Stimulated activated CD8-positive, alpha-beta memory T cell treated with anti-CD3 and anti-CD28 coated beads, Interleukin-7, amount 100 ng/mL, for 1 hour (primary cell): ENCODE results near the gene ZNF540.
A peak's percentile ranks its signal among the peaks of the same experiment; 100 is the strongest.
"Not testable (repeated sequence)": the region's sequence is repeated elsewhere in the genome, so short reads cannot be mapped to it uniquely, and the experiment has no call there.

Experiments used
- DNase-seq, 2 donors: peaks; one replicate each; pipeline ENCODE4 v3.0.0-alpha.2; 2020; ENCODE audit warnings: low read depth in 2 of 2

ZNF540 gene

DNA sequence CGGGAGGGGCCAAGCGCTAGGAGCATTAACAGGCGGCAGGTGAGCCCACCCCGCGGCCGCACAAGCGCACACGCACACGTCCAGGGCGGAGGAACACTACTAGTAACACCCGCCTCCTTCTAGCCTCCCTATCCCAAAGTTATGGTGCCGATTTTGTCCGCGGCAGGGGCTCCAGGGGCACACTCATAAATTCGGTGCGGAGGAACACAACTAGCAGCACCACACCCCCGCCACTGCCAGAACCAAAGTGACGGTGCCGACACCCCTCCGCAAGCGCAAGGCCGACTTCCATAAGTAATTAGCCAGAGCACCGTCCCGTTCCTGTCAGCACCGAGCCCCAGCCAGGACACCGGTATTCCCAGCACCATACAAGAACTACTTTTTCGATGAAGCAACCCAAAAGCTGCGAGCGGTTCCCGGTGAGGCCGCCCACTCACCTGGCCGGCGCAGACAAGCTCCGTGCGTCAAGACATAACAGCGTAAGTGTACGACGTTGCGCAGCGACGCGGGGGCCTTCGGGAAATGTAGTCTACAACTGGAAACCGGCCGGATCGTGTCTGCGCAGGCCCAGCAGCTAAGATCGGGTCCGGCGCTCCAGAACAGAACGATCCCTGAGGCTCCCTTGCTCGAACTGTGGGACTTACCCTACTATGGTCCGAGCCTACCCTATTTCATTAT lies at the start of gene ZNF540, which contains the start of gene ZNF571:
ZNF540 (plus strand) TSS at position 573 of the 678 bp plus-strand sequence. CDS start 3,572 bp downstream, outside the sequence.
ZNF571 (minus strand) TSS at position 489 of the 678 bp plus-strand sequence. CDS start 8,116 bp downstream, outside the sequence.
- DNase-seq: peak; percentile 81 to 83

DNA sequence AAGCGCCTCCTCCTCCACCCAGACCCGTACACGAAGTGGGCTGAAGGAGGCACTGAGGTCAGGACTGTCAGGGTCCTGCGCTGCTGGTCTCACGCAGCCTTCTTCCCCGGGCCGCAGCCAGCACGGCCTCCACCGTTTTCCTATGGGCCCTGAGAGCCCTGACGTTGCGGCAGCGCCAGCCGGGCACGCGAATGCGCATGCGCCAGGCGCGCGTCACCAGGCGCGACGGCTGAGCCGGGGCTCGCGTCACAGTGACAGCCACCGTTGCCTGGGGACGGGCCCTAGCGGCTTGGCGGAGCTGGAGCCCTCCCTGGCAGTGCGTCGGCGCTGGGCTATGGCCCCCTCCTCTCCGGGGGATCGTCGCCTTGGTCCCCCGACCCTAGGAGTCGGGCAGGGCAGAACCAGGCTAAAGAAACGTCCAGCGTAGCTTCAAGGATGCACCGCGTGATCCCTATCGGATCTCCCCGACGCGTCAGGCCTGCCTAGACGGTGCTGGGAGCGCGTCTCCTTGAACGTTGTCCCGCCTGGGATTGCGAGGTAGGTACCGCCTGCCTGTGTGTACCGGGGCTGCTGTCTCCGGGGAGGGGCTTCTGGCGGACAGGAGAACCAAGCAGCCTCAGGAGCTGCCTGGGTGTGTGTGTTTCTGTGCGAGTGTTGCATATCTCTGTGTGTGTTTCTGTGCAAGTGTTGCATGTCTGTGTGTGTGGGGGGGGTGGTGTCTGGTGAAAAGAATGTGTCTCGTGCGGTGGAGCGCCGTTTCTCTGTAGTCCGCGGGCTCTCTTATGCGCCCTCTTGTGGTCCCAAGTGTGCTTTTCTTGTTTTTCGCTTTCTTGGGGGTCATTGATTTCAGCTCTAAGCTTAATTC lies 43.3 kb upstream of the ZNF540 start:
- DNase-seq: no peak

DNA sequence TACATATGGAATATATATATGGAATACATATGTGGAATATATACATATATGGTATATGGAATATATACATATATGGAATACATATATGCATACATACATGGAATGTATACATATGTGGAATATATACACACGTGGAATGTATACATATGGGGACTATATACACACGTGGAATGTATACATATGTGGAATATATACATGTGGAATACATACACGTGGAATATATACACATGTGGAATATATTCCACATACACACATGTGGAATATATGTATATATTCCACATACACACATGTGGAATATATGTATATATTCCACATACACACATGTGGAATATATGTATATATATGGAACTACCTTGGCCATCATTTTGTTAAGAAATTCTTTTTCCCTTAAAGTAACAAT lies 31.2 kb upstream of the ZNF540 start:
- DNase-seq: no peak

DNA sequence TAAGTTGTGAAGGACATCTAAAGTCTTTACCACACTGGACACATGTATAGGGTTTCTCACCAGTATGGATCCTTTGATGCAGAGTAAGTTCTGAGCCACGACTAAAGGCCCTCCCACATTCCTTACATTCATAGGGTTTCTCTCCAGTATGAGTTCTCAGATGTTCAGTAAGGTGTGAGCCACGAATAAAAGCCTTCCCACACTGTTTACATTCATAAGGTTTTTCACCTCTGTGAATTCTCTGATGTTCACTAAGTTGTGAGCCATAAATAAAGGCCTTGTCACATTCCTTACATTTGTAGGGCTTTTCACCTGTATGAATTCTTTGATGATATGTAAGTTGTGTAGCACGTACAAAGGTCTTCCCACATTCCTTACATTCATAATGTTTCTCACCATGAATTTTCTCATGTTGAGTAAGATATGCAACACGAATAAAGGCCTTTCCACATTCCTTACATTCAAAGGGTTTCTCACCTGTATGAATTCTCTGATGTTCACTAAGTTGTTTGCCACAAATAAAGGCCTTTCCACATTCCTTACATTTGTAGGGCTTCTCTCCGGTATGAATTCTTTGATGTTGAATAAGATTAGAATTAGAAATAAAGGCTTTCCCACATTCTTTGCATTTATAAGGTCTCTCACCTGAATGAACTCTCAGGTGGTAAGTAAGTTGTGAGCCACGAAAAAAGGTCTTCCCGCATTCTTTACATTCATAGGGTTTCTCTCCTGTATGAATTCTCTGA lies 29.9 kb upstream of the ZNF540 start:
- DNase-seq: no peak

DNA sequence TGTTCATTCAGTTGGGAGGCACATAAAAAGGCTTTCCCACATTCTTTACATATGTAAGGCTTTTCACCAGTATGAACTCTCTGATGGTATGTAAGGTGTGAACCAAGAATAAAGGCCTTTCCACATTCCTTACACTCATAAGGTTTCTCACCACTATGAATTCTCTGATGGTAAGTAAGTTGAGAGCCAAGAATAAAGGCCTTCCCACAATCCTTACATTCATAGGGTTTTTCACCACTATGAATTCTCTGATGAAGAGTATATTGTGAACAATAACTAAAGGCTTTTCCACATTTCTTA lies 29.4 kb upstream of the ZNF540 start:
- DNase-seq: no peak

DNA sequence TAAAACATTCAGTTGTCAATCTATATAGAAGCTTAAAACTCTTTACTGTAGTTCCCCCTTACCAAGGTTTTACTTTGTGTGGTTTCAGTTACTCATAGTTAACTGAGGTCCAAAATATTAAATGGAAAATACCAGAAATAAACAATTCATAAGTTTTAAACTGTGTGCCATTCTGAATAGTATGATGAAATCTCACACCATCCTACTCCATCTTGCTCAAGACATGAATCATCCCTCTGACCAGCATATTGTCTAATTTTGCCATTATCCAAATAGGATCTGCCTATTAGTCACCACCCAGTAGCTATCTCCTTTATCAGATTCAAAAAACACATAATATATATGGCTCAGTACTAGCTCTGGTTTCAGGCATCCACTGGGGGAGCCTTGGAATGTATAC lies 22.5 kb upstream of the ZNF540 start:
- no peak for DNase-seq

DNA sequence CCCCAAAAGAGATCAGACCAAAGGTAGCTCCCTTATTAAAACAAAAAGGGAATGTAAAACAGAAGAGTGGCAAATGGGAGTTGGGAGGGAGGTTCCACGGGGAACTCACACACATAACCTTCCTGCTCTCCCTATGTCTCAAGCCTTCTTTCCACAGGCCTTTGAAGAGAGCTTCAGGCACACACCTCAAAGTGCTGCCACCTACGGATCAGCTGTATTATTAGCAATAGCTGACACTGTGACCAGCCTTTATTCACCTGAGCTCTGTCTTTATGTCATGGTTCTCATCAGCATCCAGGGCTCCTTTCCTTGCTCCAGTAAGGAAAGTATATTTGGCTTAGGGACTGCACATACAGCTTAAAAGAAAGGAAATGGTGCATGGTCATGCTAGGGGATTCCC lies 11.3 kb upstream of the ZNF540 start:
- no peak for DNase-seq

DNA sequence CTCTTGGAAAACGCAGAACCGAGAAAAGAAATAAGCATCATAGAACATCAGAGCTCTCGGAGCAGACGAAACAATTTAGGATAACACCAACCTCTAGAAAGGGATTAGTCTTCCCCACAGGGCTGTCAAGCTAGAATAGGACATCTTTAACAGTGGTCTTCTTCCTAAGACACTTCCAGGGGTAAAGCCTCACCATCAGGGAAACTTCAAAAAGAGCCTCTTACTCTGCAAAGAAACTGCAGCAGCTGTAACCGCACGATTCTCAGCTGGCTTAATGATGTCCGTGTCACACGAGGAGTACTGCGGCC lies 726 bp upstream of the ZNF540 start:
- DNase-seq: no peak

DNA sequence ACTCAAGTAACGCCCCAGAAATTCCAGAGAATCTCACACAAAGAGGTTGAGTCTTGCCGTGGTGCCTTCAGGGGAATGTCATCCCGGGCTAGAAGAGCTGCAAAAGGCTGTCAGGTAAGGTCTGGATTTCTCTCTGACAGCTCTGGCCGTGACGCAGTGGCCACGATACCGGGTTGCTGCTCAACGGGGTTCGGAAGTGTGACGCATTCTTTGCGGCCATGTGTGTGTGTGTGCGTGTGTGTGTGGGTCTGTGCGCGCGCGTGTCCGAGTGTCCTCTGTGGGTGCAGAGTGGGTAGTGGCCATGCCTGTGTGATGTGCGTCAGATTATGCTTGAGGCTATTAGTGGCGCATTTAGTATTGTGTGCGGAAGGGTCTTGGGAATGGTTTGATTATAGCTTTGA lies 306 bp downstream of the ZNF540 start:
- peak; percentile 13 to 31 for DNase-seq

DNA sequence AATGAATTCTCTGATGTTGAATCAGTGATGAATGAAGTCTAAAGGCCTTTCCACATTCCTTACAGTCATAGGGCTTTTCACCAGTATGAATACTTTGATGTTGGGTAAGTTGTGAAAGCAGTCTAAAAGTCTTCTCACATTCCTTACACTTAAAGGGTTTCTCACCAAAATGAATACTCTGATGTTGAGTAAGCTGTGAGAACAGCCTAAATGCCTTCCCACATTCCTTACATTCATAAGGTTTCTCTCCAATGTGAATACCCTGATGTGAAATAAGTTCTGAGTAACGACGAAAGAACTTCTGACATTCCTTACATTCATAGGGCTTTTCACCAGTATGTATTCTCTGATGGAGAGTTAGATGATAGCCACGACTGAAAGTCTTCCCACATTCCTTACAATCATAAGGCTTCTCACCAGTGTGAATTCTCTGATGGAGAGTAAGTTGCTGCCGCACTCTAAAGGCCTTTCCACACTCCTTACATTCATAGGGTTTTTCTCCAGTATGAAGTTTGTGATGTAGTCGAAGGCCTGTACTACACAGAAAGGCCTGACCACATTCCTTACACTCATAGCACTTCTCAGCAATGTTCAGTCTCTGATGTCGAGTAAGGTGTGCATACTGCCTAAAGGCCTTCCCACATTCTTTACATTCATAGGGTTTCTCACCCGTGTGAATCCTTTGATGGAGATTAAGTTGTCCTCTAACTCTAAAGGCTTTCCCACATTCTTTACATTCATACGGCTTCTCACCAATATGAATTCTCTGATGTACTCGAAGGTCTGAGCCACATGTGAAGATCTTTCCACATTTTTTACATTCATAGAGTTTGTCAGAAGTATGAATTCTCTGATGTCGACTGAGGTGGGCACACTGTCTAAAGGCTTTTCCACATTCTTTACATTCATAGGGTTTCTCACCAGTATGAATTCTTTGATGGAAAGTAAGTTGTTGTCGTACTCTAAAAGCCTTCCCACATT lies 40.7 kb downstream of the ZNF540 start:
- DNase-seq: no peak

DNA sequence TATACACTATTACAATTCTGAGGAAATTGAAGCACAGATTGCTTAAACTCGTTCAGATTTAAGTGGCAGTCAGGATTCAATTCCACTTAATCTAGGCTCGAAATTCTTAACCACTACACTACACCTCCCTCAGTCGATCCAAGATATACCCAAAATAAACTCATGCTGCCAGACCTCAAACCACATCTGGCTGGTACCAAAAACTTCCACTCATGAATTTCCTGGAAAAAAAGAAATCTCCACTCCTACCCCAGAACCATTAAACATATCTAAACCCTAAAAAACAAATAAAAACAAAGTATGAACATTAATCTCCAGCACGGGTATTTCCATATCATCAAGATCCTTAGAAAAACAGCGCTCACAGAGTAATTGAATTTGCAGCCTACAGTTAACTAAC lies 59.4 kb downstream of the ZNF540 start:
- DNase-seq: no peak

DNA sequence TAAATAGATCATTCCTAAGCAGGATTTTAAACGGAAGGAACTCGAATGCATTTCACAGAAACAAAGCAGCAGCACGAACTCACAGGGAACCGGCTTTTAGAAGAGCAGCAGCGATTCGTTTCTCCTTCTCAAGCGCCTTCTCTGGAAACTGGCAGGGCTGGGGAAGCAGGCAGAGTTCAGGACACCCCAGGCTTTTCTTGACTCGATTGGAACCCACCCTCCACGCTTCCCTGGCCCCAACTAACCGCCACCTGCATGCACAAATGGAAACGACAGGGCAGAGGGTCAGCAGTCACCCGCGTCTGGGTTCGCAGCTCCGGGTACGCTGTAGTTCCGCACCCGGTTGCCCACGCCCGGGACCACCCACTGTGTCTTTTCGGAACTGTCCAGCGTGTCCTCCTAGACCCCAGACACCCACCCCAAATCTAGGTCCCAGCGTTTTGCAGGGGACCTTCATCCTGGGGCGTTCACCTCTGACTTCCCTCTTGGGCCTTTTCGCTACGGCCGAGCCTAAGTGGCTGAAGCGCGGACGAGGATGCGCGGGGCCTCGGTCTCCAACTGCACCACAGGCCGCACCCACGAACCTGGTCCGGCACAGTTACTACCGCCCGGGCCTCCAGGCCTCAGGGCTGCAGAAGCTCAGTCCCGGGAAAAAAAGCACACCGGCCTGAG lies 60.1 kb downstream of the ZNF540 start:
- no peak for DNase-seq

DNA sequence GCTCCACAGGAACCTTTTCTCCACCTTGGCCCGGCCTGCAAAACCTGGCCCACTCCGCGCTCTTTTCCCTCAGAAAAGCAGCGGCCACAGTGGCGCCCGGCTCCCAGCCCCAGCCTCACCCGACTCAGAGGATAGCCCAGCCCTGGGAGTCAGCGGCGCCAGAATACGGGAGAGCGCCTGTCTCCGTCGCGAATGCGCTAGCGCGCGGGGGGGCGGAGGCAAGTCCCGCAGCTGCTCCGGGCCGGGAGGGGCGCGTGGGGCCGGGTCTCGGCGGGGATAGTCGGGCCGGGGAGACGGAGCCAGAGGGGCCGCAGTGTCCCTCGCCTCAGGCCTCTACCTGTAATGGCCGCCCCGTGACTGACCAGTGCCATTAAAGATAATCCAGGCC lies 60.6 kb downstream of the ZNF540 start, which contains the start of gene ZFP30:
ZFP30 (minus strand) TSS at position 165 of the 388 bp plus-strand sequence. CDS start 7,643 bp downstream, outside the sequence.
- peak; percentile 34 to 55 for DNase-seq

DNA sequence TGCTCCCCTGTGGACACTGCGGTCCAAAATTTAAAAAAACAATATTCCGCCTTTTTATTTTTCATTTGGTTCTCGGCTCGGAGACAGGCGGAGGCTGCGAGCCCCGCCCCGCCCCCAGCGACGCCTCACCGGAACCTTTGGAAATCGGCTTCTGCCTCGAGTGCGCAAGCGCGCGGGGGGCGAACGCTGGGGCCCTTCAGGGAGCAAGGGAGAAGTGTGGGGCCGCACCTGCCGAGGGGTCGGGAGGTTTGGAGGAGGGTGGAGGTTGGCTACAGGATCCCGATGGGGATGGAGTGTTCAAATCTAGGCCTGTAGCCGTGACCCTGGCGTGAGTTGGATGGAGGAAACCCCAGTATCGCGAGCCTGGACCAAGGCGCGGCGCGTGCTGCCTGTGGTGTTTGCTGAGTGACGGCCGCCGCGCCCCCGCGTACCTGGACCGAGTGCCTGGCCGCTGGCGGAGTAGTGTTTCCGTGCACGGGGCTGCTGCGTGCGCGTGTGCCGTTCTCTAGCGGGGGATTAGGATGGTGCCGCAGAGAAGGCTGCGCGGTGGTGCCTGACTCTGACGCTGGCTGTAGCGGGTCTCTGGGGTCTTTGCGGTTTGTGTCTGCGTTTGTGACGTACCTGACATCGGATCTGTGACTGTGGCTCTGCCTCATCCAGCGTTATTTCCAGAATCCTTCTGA lies 61.2 kb downstream of the ZNF540 start:
- peak; percentile 51 to 63 for DNase-seq

DNA sequence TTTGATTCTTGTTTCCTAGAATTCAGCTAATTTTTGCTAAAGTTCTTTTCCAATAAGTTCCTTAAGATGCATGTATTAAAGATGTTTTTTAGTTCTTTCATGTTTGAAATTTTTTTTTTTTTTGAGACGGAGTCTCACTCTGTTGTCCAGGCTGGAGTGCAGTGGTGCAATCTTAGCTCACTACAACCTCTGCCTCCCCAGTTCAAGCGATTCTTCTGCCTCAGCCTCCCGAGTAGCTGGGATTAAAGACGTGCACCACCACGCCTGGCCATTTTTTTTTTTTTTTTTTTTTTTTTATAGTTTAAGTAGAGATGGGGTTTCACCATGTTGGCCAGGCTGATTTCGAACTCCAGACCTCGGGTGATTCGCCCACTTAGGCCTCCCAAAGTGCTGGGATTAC lies 62.5 kb downstream of the ZNF540 start:
- DNase-seq: not testable (repeated sequence)
